ENCODE measurements around the gene VPS11. TPM values are rescaled to one million over a fixed set of nuclear protein-coding genes. Genes with fewer than 3 reads are reported as not detected.

VPS11 gene
- total RNA-seq, 1 donor from 2014 or later: 32.7 TPM

- TF ChIP-seq CTCF (IDR thresholded peaks at IDR 0.05; ENCODE audit: unreplicated experiment): peak; percentile 45
- Mint-ChIP-seq H3K27ac (ENCODE audit: unreplicated experiment) (no peak overlapping the region), H3K27me3 (ENCODE audit: unreplicated experiment) (peaks cover 5% of the 10 kb centered on the region), H3K9me3 (ENCODE audit: unreplicated experiment) (no peaks in the 10 kb centered on the region), H3K36me3 (ENCODE audit: low read depth, unreplicated experiment) (peaks cover 37% of the 10 kb centered on the region), H3K4me3 (ENCODE audit: unreplicated experiment) (no peak overlapping the region), H3K4me1 (ENCODE audit: unreplicated experiment) (no peaks in the 10 kb centered on the region)
- DNase-seq (ENCODE audit: low spot score): no peak
Observed at GRCh38 chr11:119044708-119045107, 22.9 kb upstream of the VPS11 start.

DNA sequence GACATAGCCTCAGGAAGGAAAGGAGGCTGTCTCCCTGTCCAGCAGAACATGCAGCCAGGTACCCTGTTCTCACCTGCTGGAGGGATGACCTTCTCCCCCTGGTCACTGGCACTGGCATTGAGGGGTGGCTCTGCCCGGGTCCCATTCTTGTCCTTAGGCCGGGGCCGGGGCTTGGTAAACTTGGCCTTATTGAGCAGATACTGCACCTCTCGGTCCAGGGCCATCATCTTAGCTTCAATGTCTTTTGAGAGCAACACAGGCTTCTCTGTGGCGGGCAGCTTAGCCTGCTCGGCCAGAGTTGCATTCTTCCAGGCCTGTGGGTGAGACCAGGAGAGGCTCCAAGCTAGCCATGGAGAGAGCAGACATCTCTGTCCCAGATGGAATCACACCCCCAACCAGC lies 21.1 kb upstream of the VPS11 start:
- TF ChIP-seq CTCF (IDR thresholded peaks at IDR 0.05; ENCODE audit: unreplicated experiment): no peak
- Mint-ChIP-seq H3K4me3 (ENCODE audit: unreplicated experiment) (no peak overlapping the region), H3K27ac (ENCODE audit: unreplicated experiment) (no peak overlapping the region), H3K27me3 (ENCODE audit: unreplicated experiment) (peaks cover 8% of the 10 kb centered on the region), H3K36me3 (ENCODE audit: low read depth, unreplicated experiment) (peaks cover 51% of the 10 kb centered on the region), H3K9me3 (ENCODE audit: unreplicated experiment) (no peaks in the 10 kb centered on the region), H3K4me1 (ENCODE audit: unreplicated experiment) (no peaks in the 10 kb centered on the region)
- no peak for DNase-seq (ENCODE audit: low spot score)

DNA sequence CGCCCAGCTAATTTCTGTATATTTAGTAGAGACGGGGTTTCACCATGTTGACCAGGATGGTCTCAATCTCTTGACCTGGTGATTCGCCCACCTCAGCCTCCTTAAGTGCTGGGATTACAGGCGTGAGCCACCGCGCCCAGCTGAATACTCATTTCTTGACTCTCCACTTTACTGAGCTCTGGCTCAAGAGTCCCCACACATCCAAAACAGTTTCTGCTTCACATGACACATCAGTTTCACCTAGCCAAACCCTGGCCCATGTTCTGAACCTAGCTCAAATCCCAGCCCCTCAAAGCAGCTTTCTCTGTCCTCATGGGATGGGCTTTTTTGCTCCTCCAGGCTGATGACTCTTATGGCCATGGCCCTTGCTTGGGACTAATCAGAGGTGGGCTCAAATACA lies 20.4 kb upstream of the VPS11 start:
- Mint-ChIP-seq H3K9me3 (ENCODE audit: unreplicated experiment) (no peaks in the 10 kb centered on the region), H3K4me3 (ENCODE audit: unreplicated experiment) (peak overlapping the region; percentile 34), H3K36me3 (ENCODE audit: low read depth, unreplicated experiment) (peaks cover 57% of the 10 kb centered on the region), H3K4me1 (ENCODE audit: unreplicated experiment) (no peaks in the 10 kb centered on the region), H3K27me3 (ENCODE audit: unreplicated experiment) (peaks cover 8% of the 10 kb centered on the region), H3K27ac (ENCODE audit: unreplicated experiment) (no peak overlapping the region)
- no peak for TF ChIP-seq CTCF (IDR thresholded peaks at IDR 0.05; ENCODE audit: unreplicated experiment)
- DNase-seq (ENCODE audit: low spot score): no peak

DNA sequence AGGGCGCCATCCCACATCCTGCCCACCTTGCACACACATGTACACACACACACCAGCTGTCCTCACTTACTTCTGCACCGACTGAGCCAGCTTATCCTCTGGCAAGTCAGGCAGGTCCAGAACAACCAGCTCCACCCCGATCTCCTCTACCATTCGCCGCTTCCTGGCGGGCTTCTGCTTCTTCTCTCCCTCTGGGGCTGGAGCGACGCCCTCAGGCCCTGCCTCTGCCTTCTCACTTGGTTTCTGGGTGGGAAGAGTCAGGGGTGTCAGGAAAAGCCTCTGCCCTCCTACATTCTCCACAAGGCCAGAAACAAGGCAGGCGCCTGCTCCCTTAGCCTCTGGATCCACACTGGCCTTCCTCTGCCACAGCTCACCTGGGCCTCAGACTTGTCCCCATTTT lies 19.0 kb upstream of the VPS11 start:
- no peaks in the 10 kb centered on the region for H3K4me1 Mint-ChIP-seq (ENCODE audit: unreplicated experiment)
- peaks cover 71% of the 10 kb centered on the region for H3K36me3 Mint-ChIP-seq (ENCODE audit: low read depth, unreplicated experiment)
- H3K27ac Mint-ChIP-seq (ENCODE audit: unreplicated experiment): no peak overlapping the region
- TF ChIP-seq CTCF (IDR thresholded peaks at IDR 0.05; ENCODE audit: unreplicated experiment): no peak
- H3K27me3 Mint-ChIP-seq (ENCODE audit: unreplicated experiment): peaks cover 8% of the 10 kb centered on the region
- H3K9me3 Mint-ChIP-seq (ENCODE audit: unreplicated experiment): no peaks in the 10 kb centered on the region
- H3K4me3 Mint-ChIP-seq (ENCODE audit: unreplicated experiment): peak overlapping the region; percentile 48
- DNase-seq (ENCODE audit: low spot score): no peak

DNA sequence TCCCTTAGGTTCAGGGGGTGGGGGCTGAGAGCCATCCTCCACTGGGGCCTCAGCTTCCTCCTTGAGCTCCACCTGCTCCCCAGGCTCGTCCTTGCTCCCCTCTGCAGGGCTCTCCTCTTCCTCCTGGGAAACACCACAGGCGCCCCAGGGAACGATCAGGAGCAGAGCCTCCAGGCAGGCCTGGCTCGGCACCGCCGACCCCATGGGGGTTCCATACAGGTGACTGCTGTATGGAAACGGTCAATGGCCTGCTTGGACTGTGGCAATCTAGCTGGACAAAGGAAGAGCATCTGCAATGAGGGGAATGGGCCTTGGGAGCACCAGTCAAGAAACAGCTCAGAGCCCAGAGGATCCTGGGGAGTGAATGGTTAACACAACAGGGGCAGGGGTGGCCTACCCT lies 18.5 kb upstream of the VPS11 start:
- no peak for DNase-seq (ENCODE audit: low spot score)
- no peak for TF ChIP-seq CTCF (IDR thresholded peaks at IDR 0.05; ENCODE audit: unreplicated experiment)
- H3K4me1 Mint-ChIP-seq (ENCODE audit: unreplicated experiment): no peaks in the 10 kb centered on the region
- peaks cover 73% of the 10 kb centered on the region for H3K36me3 Mint-ChIP-seq (ENCODE audit: low read depth, unreplicated experiment)
- peak overlapping the region; percentile 48 for H3K4me3 Mint-ChIP-seq (ENCODE audit: unreplicated experiment)
- H3K9me3 Mint-ChIP-seq (ENCODE audit: unreplicated experiment): no peaks in the 10 kb centered on the region
- peaks cover 8% of the 10 kb centered on the region for H3K27me3 Mint-ChIP-seq (ENCODE audit: unreplicated experiment)
- H3K27ac Mint-ChIP-seq (ENCODE audit: unreplicated experiment): no peak overlapping the region
